ENCODE results near the gene OSBPL1A.

- TF ChIP-seq CTCF (IDR thresholded peaks at IDR 0.05) (no peak), POLR2A (IDR thresholded peaks at IDR 0.05) (no peak), POLR2AphosphoS5 (IDR thresholded peaks at IDR 0.05) (no peak)
These were observed 2.4 kb downstream of the OSBPL1A start for GRCh38 chr18:24395049-24395795.
